ENCODE results near the gene C21orf58.

DNA sequence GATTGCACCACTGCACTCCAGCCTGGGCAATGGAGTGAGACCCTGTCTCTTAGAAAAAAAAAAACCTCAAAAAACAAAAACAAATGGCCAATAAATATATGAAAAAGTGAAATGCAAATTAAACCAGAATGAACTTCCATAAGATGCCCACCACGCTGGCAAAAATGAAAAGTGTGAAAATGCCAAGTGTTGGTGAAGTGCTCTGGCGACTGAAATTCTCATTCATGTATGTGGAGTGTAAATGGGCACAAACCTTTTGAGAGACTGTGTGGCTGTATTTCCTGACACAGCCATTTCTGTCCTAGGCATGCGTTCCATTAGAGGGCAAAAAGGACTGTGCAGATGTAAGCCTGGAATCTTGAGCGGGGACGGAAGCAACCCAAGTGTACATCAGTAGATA is 19.2 kb downstream of the C21orf58 start:
- TF ChIP-seq, protein P1, sequence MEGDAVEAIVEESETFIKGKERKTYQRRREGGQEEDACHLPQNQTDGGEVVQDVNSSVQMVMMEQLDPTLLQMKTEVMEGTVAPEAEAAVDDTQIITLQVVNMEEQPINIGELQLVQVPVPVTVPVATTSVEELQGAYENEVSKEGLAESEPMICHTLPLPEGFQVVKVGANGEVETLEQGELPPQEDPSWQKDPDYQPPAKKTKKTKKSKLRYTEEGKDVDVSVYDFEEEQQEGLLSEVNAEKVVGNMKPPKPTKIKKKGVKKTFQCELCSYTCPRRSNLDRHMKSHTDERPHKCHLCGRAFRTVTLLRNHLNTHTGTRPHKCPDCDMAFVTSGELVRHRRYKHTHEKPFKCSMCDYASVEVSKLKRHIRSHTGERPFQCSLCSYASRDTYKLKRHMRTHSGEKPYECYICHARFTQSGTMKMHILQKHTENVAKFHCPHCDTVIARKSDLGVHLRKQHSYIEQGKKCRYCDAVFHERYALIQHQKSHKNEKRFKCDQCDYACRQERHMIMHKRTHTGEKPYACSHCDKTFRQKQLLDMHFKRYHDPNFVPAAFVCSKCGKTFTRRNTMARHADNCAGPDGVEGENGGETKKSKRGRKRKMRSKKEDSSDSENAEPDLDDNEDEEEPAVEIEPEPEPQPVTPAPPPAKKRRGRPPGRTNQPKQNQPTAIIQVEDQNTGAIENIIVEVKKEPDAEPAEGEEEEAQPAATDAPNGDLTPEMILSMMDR (IDR thresholded peaks at IDR 0.05; ENCODE audit: poor library complexity): no peak
- no peak for TF ChIP-seq EZH2 (IDR thresholded peaks at IDR 0.05; ENCODE audit: borderline replicate concordance)
